Keratinocyte (primary cell): ENCODE results near the gene EXD3.

Experiments
- CTCF ChIP-seq, 3 experiments: IDR thresholded peaks in 1 of 3; conservative IDR thresholded peaks in 1 of 3; optimal IDR thresholded peaks in 1 of 3; 2 replicates in 2 of 3; 3 replicates in 1 of 3; pipeline versions ENCODE3 to v1.5.1; 2011; ENCODE audit warnings: low read length in 3 of 3, mild to moderate bottlenecking in 3 of 3, moderate library complexity in 2 of 3, control low read depth in 1 of 3, inconsistent platforms in 1 of 3; ENCODE audit not compliant: insufficient read depth in 2 of 3; ENCODE audit errors: extremely low read depth in 1 of 3
- EZH2 ChIP-seq: IDR thresholded peaks from one replicate; pipeline ENCODE4 v1.6.1; 2012; ENCODE audit warnings: inconsistent platforms, mild to moderate bottlenecking, low read length, moderate library complexity

GRCh38 chr9:137280474-137281344, 142.3 kb downstream of the EXD3 start:
- TF ChIP-seq EZH2 (no peak), CTCF (optimal IDR thresholded peaks at IDR 0.05 in 1 of 3, IDR thresholded peaks at IDR 0.05 in 1 of 3, conservative IDR thresholded peaks at IDR 0.05 in 1 of 3; ENCODE audit: extremely low read depth in 1 of 3, insufficient read depth in 2 of 3, low read length in 3 of 3) (peak in 1 of 3 experiments; percentile 52)
